Large intestine (tissue), 3 donors: Measurements from ENCODE around the gene MBD5. TPM values are rescaled to one million over a fixed set of nuclear protein-coding genes. Genes with fewer than 3 reads are reported as not detected.

ENCODE experiments used
- DNase-seq, 2 donors: peaks; one replicate each; pipeline versions ENCODE4 v3.0.0 to v3.0.0-alpha.2; 2013
- H3K27ac ChIP-seq: one replicate; pipeline ENCODE4 v1.5.1; 2013; ENCODE audit warnings: low read length
- H3K27me3 ChIP-seq: 2 replicates; pipeline ENCODE4 v1.6.1; 2013; ENCODE audit warnings: low read length; ENCODE audit not compliant: control insufficient read depth, insufficient read depth
- H3K36me3 ChIP-seq: 2 replicates; pipeline ENCODE4 v1.6.1; 2013; ENCODE audit warnings: low read length; ENCODE audit not compliant: control insufficient read depth, insufficient read depth
- H3K4me1 ChIP-seq: one replicate; pipeline ENCODE4 v1.6.1; 2013; ENCODE audit warnings: low read length; ENCODE audit not compliant: control insufficient read depth, insufficient read depth
- H3K4me3 ChIP-seq: one replicate; pipeline ENCODE4 v1.5.1; 2013; ENCODE audit warnings: low read length
- H3K9me3 ChIP-seq: one replicate; pipeline ENCODE4 v1.6.1; 2013; ENCODE audit warnings: mild to moderate bottlenecking, low read depth, low read length, moderate library complexity; ENCODE audit not compliant: control insufficient read depth
- WGBS: methylation state at CpG from one replicate; pipeline ENCODE4 v1.1.5; 2013; ENCODE audit warnings: low lambda C conversion rate; ENCODE audit not compliant: insufficient coverage; 5-methylcytosine and 5-hydroxymethylcytosine counted together
- polyA plus RNA-seq: library from polyadenylated mRNA; unstranded; fragments of 120-200 nt; gene quantifications from one replicate; pipeline ENCODE4 v1.2.1, GENCODE V29; 2013

Gene MBD5
- polyA plus RNA-seq, 1 donor: 18.7 TPM

- no CpG with 5 or more reads among the region's 2 CpGs for WGBS
- no peaks in the 10 kb centered on the region for H3K36me3 ChIP-seq
- no peaks in the 10 kb centered on the region for H3K27me3 ChIP-seq
- H3K4me1 ChIP-seq: no peaks in the 10 kb centered on the region
- no peak overlapping the region for H3K4me3 ChIP-seq
- no peak overlapping the region for H3K27ac ChIP-seq
- no peak for DNase-seq
- no peaks in the 10 kb centered on the region for H3K9me3 ChIP-seq
Observed at GRCh38 chr2:148306027-148306426, 285.1 kb downstream of the MBD5 start.

GRCh38 chr2:148317598-148317997, 296.7 kb downstream of the MBD5 start:
- no peak overlapping the region for H3K4me3 ChIP-seq
- no peaks in the 10 kb centered on the region for H3K27me3 ChIP-seq
- no peaks in the 10 kb centered on the region for H3K4me1 ChIP-seq
- 67% methylated on average over 3 of the region's 3 CpGs for WGBS
- H3K9me3 ChIP-seq: no peaks in the 10 kb centered on the region
- DNase-seq: no peak
- H3K36me3 ChIP-seq: peaks cover 5% of the 10 kb centered on the region
- H3K27ac ChIP-seq: no peak overlapping the region

GRCh38 chr2:148338541-148338940, 317.6 kb downstream of the MBD5 start:
- H3K9me3 ChIP-seq: peaks cover 4% of the 10 kb centered on the region
- H3K27ac ChIP-seq: no peak overlapping the region
- H3K4me1 ChIP-seq: no peaks in the 10 kb centered on the region
- DNase-seq: no peak
- H3K4me3 ChIP-seq: no peak overlapping the region
- peaks cover 8% of the 10 kb centered on the region for H3K36me3 ChIP-seq
- H3K27me3 ChIP-seq: no peaks in the 10 kb centered on the region

- no peak for DNase-seq
- Histone ChIP-seq H3K27ac (no peak overlapping the region), H3K9me3 (peaks cover 4% of the 10 kb centered on the region), H3K4me3 (no peak overlapping the region), H3K27me3 (no peaks in the 10 kb centered on the region), H3K4me1 (no peaks in the 10 kb centered on the region), H3K36me3 (peaks cover 4% of the 10 kb centered on the region)
- WGBS: 100% methylated on average over 1 of the region's 4 CpGs
Observed at GRCh38 chr2:148342086-148342485, 321.2 kb downstream of the MBD5 start.

- no peaks in the 10 kb centered on the region for H3K9me3 ChIP-seq
- H3K4me1 ChIP-seq: no peaks in the 10 kb centered on the region
- no peak for DNase-seq
- WGBS: 100% methylated on average over 1 of the region's 1 CpG
- no peaks in the 10 kb centered on the region for H3K36me3 ChIP-seq
- no peaks in the 10 kb centered on the region for H3K27me3 ChIP-seq
- H3K27ac ChIP-seq: no peak overlapping the region
- H3K4me3 ChIP-seq: no peak overlapping the region
Observed at GRCh38 chr2:148350199-148350598, 329.3 kb downstream of the MBD5 start.

- no peaks in the 10 kb centered on the region for H3K36me3 ChIP-seq
- no peak for DNase-seq
- no CpG with 5 or more reads among the region's 2 CpGs for WGBS
- H3K27me3 ChIP-seq: no peaks in the 10 kb centered on the region
- no peak overlapping the region for H3K27ac ChIP-seq
- no peaks in the 10 kb centered on the region for H3K4me1 ChIP-seq
- no peaks in the 10 kb centered on the region for H3K9me3 ChIP-seq
- H3K4me3 ChIP-seq: no peak overlapping the region
Observed at GRCh38 chr2:148351437-148352143, 330.7 kb downstream of the MBD5 start.

- WGBS: no CpG with 5 or more reads among the region's 6 CpGs
- Histone ChIP-seq H3K36me3 (no peaks in the 10 kb centered on the region), H3K27me3 (no peaks in the 10 kb centered on the region), H3K9me3 (no peaks in the 10 kb centered on the region), H3K4me3 (no peak overlapping the region), H3K4me1 (no peaks in the 10 kb centered on the region), H3K27ac (no peak overlapping the region)
- DNase-seq: no peak
Observed at GRCh38 chr2:148358375-148358774, 337.5 kb downstream of the MBD5 start.

GRCh38 chr2:148360662-148361061, 339.8 kb downstream of the MBD5 start:
- Histone ChIP-seq H3K27ac (no peak overlapping the region), H3K36me3 (no peaks in the 10 kb centered on the region), H3K4me3 (no peak overlapping the region), H3K4me1 (no peaks in the 10 kb centered on the region), H3K27me3 (no peaks in the 10 kb centered on the region), H3K9me3 (no peaks in the 10 kb centered on the region)
- DNase-seq: no peak
- WGBS: no CpG with 5 or more reads among the region's 1 CpG

GRCh38 chr2:148362144-148362796, 341.4 kb downstream of the MBD5 start:
- H3K4me1 ChIP-seq: no peaks in the 10 kb centered on the region
- no peaks in the 10 kb centered on the region for H3K27me3 ChIP-seq
- H3K27ac ChIP-seq: no peak overlapping the region
- DNase-seq: no peak
- H3K36me3 ChIP-seq: no peaks in the 10 kb centered on the region
- no peak overlapping the region for H3K4me3 ChIP-seq
- no peaks in the 10 kb centered on the region for H3K9me3 ChIP-seq
- WGBS: no CpG with 5 or more reads among the region's 10 CpGs

GRCh38 chr2:148375214-148375613, 354.3 kb downstream of the MBD5 start:
- no peaks in the 10 kb centered on the region for H3K36me3 ChIP-seq
- WGBS: 40% methylated on average over 1 of the region's 3 CpGs
- no peak overlapping the region for H3K4me3 ChIP-seq
- no peaks in the 10 kb centered on the region for H3K9me3 ChIP-seq
- no peaks in the 10 kb centered on the region for H3K4me1 ChIP-seq
- no peak overlapping the region for H3K27ac ChIP-seq
- H3K27me3 ChIP-seq: no peaks in the 10 kb centered on the region
- no peak for DNase-seq

- H3K4me3 ChIP-seq: no peak overlapping the region
- H3K9me3 ChIP-seq: no peaks in the 10 kb centered on the region
- no peak overlapping the region for H3K27ac ChIP-seq
- DNase-seq: no peak
- no CpG with 5 or more reads among the region's 1 CpG for WGBS
- H3K4me1 ChIP-seq: no peaks in the 10 kb centered on the region
- no peaks in the 10 kb centered on the region for H3K36me3 ChIP-seq
- H3K27me3 ChIP-seq: no peaks in the 10 kb centered on the region
Observed at GRCh38 chr2:148391324-148391723, 370.4 kb downstream of the MBD5 start.
